ENCODE data around the gene TIMM50. TPM values are rescaled to one million over a fixed set of nuclear protein-coding genes. Genes with fewer than 3 reads are reported as not detected.

Gene TIMM50
- total and polyA plus RNA-seq, 2 of the 13 experiments (the other 11 are each of a cell fraction or from before 2014, with no cell fraction given) = 91.1 to 92.5 TPM

GRCh38 chr19:39502640-39503417 lies 22.2 kb downstream of the TIMM50 start:
- BruUV-seq (replicated peaks) = no TSS peak
- H3K9me3 ChIP-seq (ENCODE audit: low read length) = no peaks in the 10 kb centered on the region
- peak overlapping the region in 1 of 3 experiments; percentile 16; a peak in 1 of 6 replicates for H3K4me3 ChIP-seq (replicated peaks in 1 of 3; ENCODE audit: insufficient read depth in 1 of 3, low read depth in 2 of 3, low read length in 3 of 3)
- no peak overlapping the region for H3K27ac ChIP-seq (ENCODE audit: extremely low read length, insufficient read depth, low read length)
- no peak overlapping the region for H3K9ac ChIP-seq (ENCODE audit: insufficient read depth, low read depth, low read length)
- H3K79me2 ChIP-seq (ENCODE audit: insufficient read depth, low read length) = no peaks in the 10 kb centered on the region
- FAIRE-seq (peak; percentile 60), DNase-seq (ENCODE audit: low spot score) (peak; percentile 56), ATAC-seq (peak; percentile 46)
- ChIA-PET CTCF (ENCODE audit: low intra/inter-chr PET ratio, low total read pairs) (interaction anchor here (0.7 to 1.1 kb wide), 2 partner anchors 29 to 30 kb away, joined by 3 read pairs; no protein-coding TSS in a partner anchor), POLR2A (interaction anchor here (0.6 to 1.0 kb wide), 2 partner anchors 22 to 67 kb away, joined by 3 to 6 read pairs; partner anchors contain the start of genes RPS16 and TIMM50)
- H3K4me2 ChIP-seq (ENCODE audit: low read depth, low read length) = peak overlapping the region; percentile 29
- in situ Hi-C loops (cut with HindIII; ENCODE audit: extremely low pct_ligation_motif_present, low pct_unique_long_range_greater_than_20kb) = no loop called here
- 44% methylated on average over 4 of the region's 69 CpGs for WGBS (ENCODE audit: low lambda C conversion rate)
- H2AFZ ChIP-seq (ENCODE audit: low read length) = no peak overlapping the region
- intact Hi-C loops (cut with micrococcal nuclease; ENCODE audit: unreplicated experiment) = no loop called here
- no peaks in the 10 kb centered on the region for H3K36me3 ChIP-seq (replicated peaks in 1 of 2; ENCODE audit: control insufficient read depth in 1 of 2, insufficient read depth in 2 of 2, low read length in 2 of 2)
- H3K27me3 ChIP-seq (ENCODE audit: control insufficient read depth in 1 of 2, insufficient read depth in 2 of 2, low read length in 2 of 2) = peaks cover 20 to 75% of the 10 kb centered on the region in 2 experiments
- no peaks in the 10 kb centered on the region for H4K20me1 ChIP-seq (ENCODE audit: insufficient read depth, low read length)
- H3K4me1 ChIP-seq (ENCODE audit: insufficient read depth, low read length) = peaks cover 39% of the 10 kb centered on the region
- TF ChIP-seq ETV5 (CRISPR knock-in tag; IDR thresholded peaks at IDR 0.05; ENCODE audit: borderline replicate concordance) = peak; percentile 52; the same call in 1 of the 2 replicates
- TF ChIP-seq ZNF337 (CRISPR knock-in tag; IDR thresholded peaks at IDR 0.05; ENCODE audit: borderline replicate concordance, low read depth) = peak; percentile 93; the same call in 1 of the 2 replicates
- no peak for TF ChIP-seq ZMYM3 (CRISPR knock-in tag; IDR thresholded peaks at IDR 0.05)
- TF ChIP-seq ZNF543 (CRISPR knock-in tag; IDR thresholded peaks at IDR 0.05) = peak; percentile 96; the same call in 1 of the 2 replicates
- no peak for TF ChIP-seq ZNF619 (CRISPR knock-in tag; IDR thresholded peaks at IDR 0.05)
- peak; percentile 98 for TF ChIP-seq DNMT1 (CRISPR knock-in tag; IDR thresholded peaks at IDR 0.05)
- peak; percentile 92 for TF ChIP-seq JUN (CRISPR knock-in tag; IDR thresholded peaks at IDR 0.05)
- TF ChIP-seq LCORL (IDR thresholded peaks at IDR 0.05) = no peak
- 0 out of 2 replicates have a peak, but pooled peaks have one; percentile 23 for TF ChIP-seq LCORL (CRISPR knock-in tag; IDR thresholded peaks at IDR 0.05)
- peak; percentile 80 for TF ChIP-seq YEATS4 (CRISPR knock-in tag; IDR thresholded peaks at IDR 0.05; ENCODE audit: borderline replicate concordance)
- TF ChIP-seq ZNF781 (CRISPR knock-in tag; IDR thresholded peaks at IDR 0.05; ENCODE audit: borderline replicate concordance, not compliant biosample characterization) = peak; percentile 96
- 0 out of 2 replicates have a peak, but pooled peaks have one; percentile 28 for TF ChIP-seq FOXP4 (CRISPR knock-in tag; IDR thresholded peaks at IDR 0.05)
- TF ChIP-seq ZNF562 (CRISPR knock-in tag; IDR thresholded peaks at IDR 0.05; ENCODE audit: borderline replicate concordance) = peak; percentile 98
- TF ChIP-seq CENPBD1 (CRISPR knock-in tag; IDR thresholded peaks at IDR 0.05; ENCODE audit: borderline replicate concordance, low read depth) = peak; percentile 57; the same call in 1 of the 2 replicates
- TF ChIP-seq, protein P1, sequence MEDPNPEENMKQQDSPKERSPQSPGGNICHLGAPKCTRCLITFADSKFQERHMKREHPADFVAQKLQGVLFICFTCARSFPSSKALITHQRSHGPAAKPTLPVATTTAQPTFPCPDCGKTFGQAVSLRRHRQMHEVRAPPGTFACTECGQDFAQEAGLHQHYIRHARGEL (CRISPR knock-in tag; IDR thresholded peaks at IDR 0.05) = peak; percentile 94; the same call in 1 of the 2 replicates
- peak; percentile 94 for TF ChIP-seq MEIS2 (CRISPR knock-in tag; IDR thresholded peaks at IDR 0.05)
- TF ChIP-seq IRF9 (CRISPR knock-in tag; IDR thresholded peaks at IDR 0.05; ENCODE audit: borderline replicate concordance) = peak; percentile 92; the same call in 1 of the 2 replicates
- TF ChIP-seq ZNF883 (CRISPR knock-in tag; IDR thresholded peaks at IDR 0.05; ENCODE audit: not compliant biosample characterization) = peak; percentile 100
- peak; percentile 96 for TF ChIP-seq ZFP36L1 (CRISPR knock-in tag; IDR thresholded peaks at IDR 0.05)
- TF ChIP-seq ZNF850 (CRISPR knock-in tag; conservative IDR thresholded peaks at IDR 0.05) = 0 out of 2 replicates have a peak, but pooled peaks have one; percentile 46

Data from HepG2 (cell line).